ENCODE measurements around the gene EML5.

EML5 gene

GRCh38 chr14:88750413-88750812 lies 42.3 kb downstream of the EML5 start:
- Histone ChIP-seq H3K4me1 (peaks cover 0 to 7% (median 0%) of the 10 kb centered on the region in 4 donors), H3K4me3 (no peak overlapping the region), H3K27ac (no peak overlapping the region), H3K27me3 (no peaks in the 10 kb centered on the region), H3K36me3 (no peaks in the 10 kb centered on the region), H3K9me3 (no peaks in the 10 kb centered on the region)
- TF ChIP-seq CTCF (IDR thresholded peaks at IDR 0.05): no peak
- intact Hi-C loops (cut with DNase I; ENCODE audit: low total_unique reads): no loop called here
- no peak for DNase-seq

DNA sequence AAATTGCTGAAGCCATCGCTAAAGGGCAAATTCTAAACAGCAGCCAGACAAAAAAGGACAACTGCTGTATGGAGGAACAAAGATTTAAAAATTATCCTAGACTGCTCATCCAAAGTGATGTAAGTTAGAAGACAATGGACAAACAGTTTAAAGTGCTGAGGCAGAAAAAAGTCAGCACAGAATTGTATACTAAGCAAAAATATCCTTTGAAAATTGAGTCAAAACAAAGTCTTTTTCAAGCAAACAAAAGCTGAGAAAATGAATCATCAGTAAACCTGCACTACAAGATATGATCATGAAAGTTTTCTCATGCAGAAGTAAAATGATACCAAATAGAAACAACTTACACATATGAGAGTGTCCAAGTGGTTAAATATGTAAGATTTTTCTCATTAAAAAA lies 43.6 kb downstream of the EML5 start:
- H3K27ac ChIP-seq: no peak overlapping the region
- intact Hi-C loops (cut with DNase I; ENCODE audit: low total_unique reads): no loop called here
- no peak overlapping the region for H3K4me3 ChIP-seq
- H3K9me3 ChIP-seq: no peaks in the 10 kb centered on the region
- no peak for DNase-seq
- no peak for TF ChIP-seq CTCF (IDR thresholded peaks at IDR 0.05)
- peaks cover 0 to 7% (median 0%) of the 10 kb centered on the region in 4 donors for H3K4me1 ChIP-seq
- H3K36me3 ChIP-seq: no peaks in the 10 kb centered on the region
- no peaks in the 10 kb centered on the region for H3K27me3 ChIP-seq

DNA sequence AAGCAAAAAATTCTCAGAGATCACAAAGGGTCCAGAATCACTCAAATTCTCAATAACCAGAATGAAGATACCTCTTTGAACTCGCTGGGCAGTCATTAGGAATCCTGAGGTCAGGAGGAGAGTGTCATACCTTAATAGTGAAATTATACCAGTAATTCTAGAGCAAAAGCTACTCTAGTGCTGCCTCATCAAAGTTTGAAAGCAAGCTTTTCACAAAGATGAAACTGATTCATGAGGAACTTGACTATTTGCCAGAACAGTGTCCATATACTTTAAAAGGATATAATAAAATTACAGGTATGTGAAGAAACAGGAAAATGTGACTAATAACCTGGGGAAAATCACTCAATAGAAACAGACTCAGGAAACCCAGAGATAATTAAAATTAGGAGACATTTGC lies 44.5 kb downstream of the EML5 start:
- H3K9me3 ChIP-seq: no peaks in the 10 kb centered on the region
- no peak for TF ChIP-seq CTCF (IDR thresholded peaks at IDR 0.05)
- intact Hi-C loops (cut with DNase I; ENCODE audit: low total_unique reads): no loop called here

GRCh38 chr14:88746052-88746451 lies 46.7 kb downstream of the EML5 start:
- Histone ChIP-seq H3K36me3 (no peaks in the 10 kb centered on the region), H3K4me1 (peaks cover 0 to 7% (median 0%) of the 10 kb centered on the region in 4 donors), H3K9me3 (no peaks in the 10 kb centered on the region), H3K27me3 (no peaks in the 10 kb centered on the region), H3K4me3 (no peak overlapping the region), H3K27ac (no peak overlapping the region)
- intact Hi-C loops (cut with DNase I; ENCODE audit: low total_unique reads): no loop called here
- no peak for DNase-seq
- no peak for TF ChIP-seq CTCF (IDR thresholded peaks at IDR 0.05)

More for the DNA sequence above, 44.5 kb downstream of the EML5 start:
- Histone ChIP-seq H3K4me3 (no peak overlapping the region), H3K27ac (no peak overlapping the region), H3K36me3 (no peaks in the 10 kb centered on the region), H3K27me3 (no peaks in the 10 kb centered on the region), H3K4me1 (peaks cover 0 to 7% (median 0%) of the 10 kb centered on the region in 4 donors)
- DNase-seq: no peak

- H3K9me3 ChIP-seq: no peaks in the 10 kb centered on the region
- no peak for TF ChIP-seq CTCF (IDR thresholded peaks at IDR 0.05)
- DNase-seq: no peak
- H3K36me3 ChIP-seq: no peaks in the 10 kb centered on the region
- intact Hi-C loops (cut with DNase I; ENCODE audit: low total_unique reads): no loop called here
- no peaks in the 10 kb centered on the region for H3K27me3 ChIP-seq
- H3K4me3 ChIP-seq: no peak overlapping the region
- H3K4me1 ChIP-seq: no peaks in the 10 kb centered on the region
- H3K27ac ChIP-seq: no peak overlapping the region
Observed at GRCh38 chr14:88737245-88737644, 55.5 kb downstream of the EML5 start.

DNA sequence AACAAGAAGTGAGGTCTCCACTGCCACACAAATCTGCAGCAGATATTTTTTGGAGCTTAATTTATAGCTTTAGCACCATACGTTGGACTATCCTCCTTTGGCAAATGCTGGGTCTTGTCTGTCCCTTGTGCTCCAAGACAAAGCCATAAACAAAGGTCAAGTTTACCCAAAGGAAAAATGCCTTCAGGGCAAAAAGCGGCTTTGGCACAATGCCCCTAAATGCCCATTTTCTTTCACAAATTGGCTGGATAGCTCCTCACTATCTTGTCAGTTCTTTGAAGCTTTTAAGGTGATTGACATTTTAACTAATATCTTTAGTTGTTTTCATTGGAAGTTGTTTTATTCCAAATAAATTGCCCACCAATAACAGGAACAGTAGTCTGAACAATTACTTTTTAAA lies 59.6 kb downstream of the EML5 start:
- Histone ChIP-seq H3K27me3 (no peaks in the 10 kb centered on the region), H3K4me3 (no peak overlapping the region), H3K27ac (no peak overlapping the region), H3K36me3 (no peaks in the 10 kb centered on the region), H3K4me1 (no peaks in the 10 kb centered on the region), H3K9me3 (no peaks in the 10 kb centered on the region)
- TF ChIP-seq CTCF (IDR thresholded peaks at IDR 0.05): no peak
- DNase-seq: no peak
- intact Hi-C loops (cut with DNase I; ENCODE audit: low total_unique reads): no loop called here

All from tibial artery (tissue), 4 donors.